H1 (cell line): Measurements from ENCODE around the gene GATB. TPM values are rescaled to one million over a fixed set of nuclear protein-coding genes. Genes with fewer than 3 reads are reported as not detected.

Source experiments
- NRF1 ChIP-seq: IDR thresholded peaks from 2 replicates; pipeline ENCODE4 v1.6.1; 2011; ENCODE audit warnings: mild to moderate bottlenecking, low read depth, low read length, improper control_type of control experiment
- polyA plus RNA-seq, 7 experiments: library from polyadenylated mRNA; depleted of rRNA in 3 of 7; stranded (reverse) in 5 of 7; unstranded in 2 of 7; fragments of >200 nt in 5 of 7; fragments of 200-250 nt in 2 of 7; gene quantifications; 1 replicate in 5 of 7; 2 replicates in 1 of 7; 4 replicates in 1 of 7; pipeline versions ENCODE4 v1.2.1 to v1.2.3, GENCODE V29; 2011 to 2013; ENCODE audit warnings: missing spikeins in 2 of 7, mixed read lengths in 2 of 7
- total RNA-seq: library from RNA; stranded (reverse); fragmentation: NEBNext Ultra II Directional; extraction: Animal tissue kit (Norgen Biotek cat#: 25700); gene quantifications from 2 replicates; pipeline ENCODE4 v1.2.1, GENCODE V29; 2021

The GATB gene
- total and polyA plus RNA-seq, 2 of the 8 experiments (the other 6 are each of a cell fraction or from before 2014, with no cell fraction given): 15.3 to 18.0 TPM

- TF ChIP-seq NRF1: no peak
These were observed 20.2 kb upstream of the GATB start (continued) for GRCh38 chr4:151781026-151781425.
